Lung (tissue), 12 donors: ENCODE measurements around the gene GFOD1. TPM values are rescaled to one million over a fixed set of nuclear protein-coding genes. Genes with fewer than 3 reads are reported as not detected.
A peak's percentile ranks its signal among the peaks of the same experiment; 100 is the strongest.

Experiments used
- ATAC-seq: fragments of 200-7000 bp; cut with Tn5 transposase; one replicate; pipeline ENCODE4 v1.9.1; 2020; ENCODE audit warnings: moderate number of reproducible peaks; ENCODE audit not compliant: insufficient read depth, low FRiP score
- DNase-seq, 3 donors: peaks; one replicate each; pipeline ENCODE4 v3.0.0-alpha.2; 2013 to 2017
- H3K27ac ChIP-seq, 2 donors: one replicate each; pipeline ENCODE4 v1.5.1; 2013; ENCODE audit warnings: mild to moderate bottlenecking in 2 of 2, moderate library complexity in 2 of 2, control low read depth in 1 of 2, inconsistent platforms in 1 of 2, low read depth in 1 of 2, low read length in 1 of 2
- H3K27me3 ChIP-seq, 3 donors: one replicate each; pipeline ENCODE4 v1.5.1; 2013; ENCODE audit warnings: low read length in 2 of 3; ENCODE audit not compliant: control insufficient read depth in 3 of 3, insufficient read depth in 3 of 3
- H3K36me3 ChIP-seq, 4 donors: one replicate each; pipeline ENCODE4 v1.5.1; 2013; ENCODE audit warnings: low read length in 4 of 4, mild to moderate bottlenecking in 1 of 4, moderate library complexity in 1 of 4; ENCODE audit not compliant: control insufficient read depth in 4 of 4, insufficient read depth in 4 of 4
- H3K4me1 ChIP-seq, 5 donors: one replicate each; pipeline ENCODE4 v1.5.1; 2013; ENCODE audit warnings: low read length in 5 of 5, mild to moderate bottlenecking in 2 of 5, moderate library complexity in 1 of 5; ENCODE audit not compliant: control insufficient read depth in 5 of 5, insufficient read depth in 5 of 5
- H3K4me3 ChIP-seq: one replicate; pipeline ENCODE4 v1.5.1; 2013; ENCODE audit warnings: mild to moderate bottlenecking, control low read depth, moderate library complexity
- H3K9ac ChIP-seq, 2 donors: one replicate each; pipeline ENCODE4 v1.5.1; 2013; ENCODE audit warnings: low read length in 2 of 2, control low read depth in 1 of 2; ENCODE audit not compliant: insufficient read depth in 1 of 2
- H3K9me3 ChIP-seq, 4 donors: one replicate each; pipeline ENCODE4 v1.5.1; 2013; ENCODE audit warnings: low read length in 3 of 4, mild to moderate bottlenecking in 1 of 4, moderate library complexity in 1 of 4; ENCODE audit not compliant: control insufficient read depth in 4 of 4, insufficient read depth in 3 of 4
- CTCF ChIP-seq: IDR thresholded peaks from 2 replicates; pipeline ENCODE4 v1.5.1; 2012; ENCODE audit warnings: mild to moderate bottlenecking; ENCODE audit errors: control extremely low read depth, extremely low read depth
- WGBS, 2 donors: extraction: QIAGEN DNeasy Blood & Tissue Kit; methylation state at CpG; one replicate each; pipeline ENCODE4 v1.1.7; 2013; 5-methylcytosine and 5-hydroxymethylcytosine counted together
- polyA plus RNA-seq, 2 donors: library from polyadenylated mRNA; stranded (reverse); fragments of 200-250 nt; gene quantifications; one replicate each; pipeline ENCODE4 v1.2.1, GENCODE V29; 2013
- total RNA-seq, 2 donors: library from RNA; depleted of rRNA in 1 of 2; stranded (reverse); fragments of >200 nt in 1 of 2; gene quantifications; one replicate each; pipeline ENCODE4 v1.2.1, GENCODE V29; 2014 to 2021
- donor health status: control.
- donor health status: control.
- donor health status: Bipolar disorder and iron deficiency.
- donor health status: healthy.
- donor health status: DM: yes; HTN: yes; CAD: no.

Gene GFOD1
- total and polyA plus RNA-seq, 4 donors, result 4.0 to 22.8 (median 7.9) TPM

DNA sequence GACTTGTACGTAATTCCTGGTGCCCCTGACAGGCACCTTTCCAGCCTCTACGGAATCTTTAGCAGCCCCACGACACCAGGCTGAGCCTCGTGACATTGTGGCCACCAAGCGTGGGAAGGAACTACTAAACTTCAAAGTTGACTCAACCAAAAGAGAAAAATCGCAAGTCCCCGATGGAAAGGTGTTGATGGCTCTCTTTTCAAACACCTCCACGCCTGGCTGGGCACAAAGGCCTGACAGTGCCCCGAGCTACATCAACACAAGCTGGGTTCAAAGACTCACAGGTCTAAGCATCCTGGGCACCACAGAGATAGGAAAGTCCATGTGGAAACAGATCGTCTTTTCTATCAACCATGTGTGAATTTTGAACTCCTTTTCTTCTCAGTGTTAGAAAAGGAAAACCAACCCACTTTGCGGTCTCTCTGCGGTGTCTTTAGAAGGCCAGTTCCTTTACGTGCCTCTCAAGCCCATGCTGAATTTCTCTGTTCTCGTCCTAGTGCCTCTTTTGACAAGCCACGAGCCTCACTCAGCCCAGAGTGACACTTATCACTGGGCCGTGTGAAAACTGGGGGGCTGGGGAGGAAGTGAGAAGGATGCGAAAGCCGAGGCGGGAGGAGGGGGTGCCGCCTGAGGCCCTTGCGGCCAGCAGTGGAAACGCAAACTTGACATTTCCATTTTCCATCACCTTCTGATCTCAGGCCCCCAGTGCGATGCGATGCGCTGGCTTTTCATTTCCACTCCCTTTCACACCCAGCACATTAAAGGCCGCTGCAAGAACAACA, 59.4 kb downstream of the GFOD1 start:
- TF ChIP-seq CTCF, result no peak
- ATAC-seq (no peak), DNase-seq (peak; percentile 64 to 79 (median 69))
- no peak overlapping the region for H3K4me3 ChIP-seq
- no peaks in the 10 kb centered on the region for H3K9me3 ChIP-seq
- no peak overlapping the region for H3K9ac ChIP-seq
- no peaks in the 10 kb centered on the region for H3K27me3 ChIP-seq
- H3K36me3 ChIP-seq, result no peaks in the 10 kb centered on the region
- H3K4me1 ChIP-seq, result peaks cover 17 to 64% (median 30%) of the 10 kb centered on the region in 5 donors
- H3K27ac ChIP-seq, result peak overlapping the region in 1 of 2 donors; percentile 55
- WGBS, 2 donors, result 22 to 47% methylated on average over 25 to 26 of the region's 26 CpGs

DNA sequence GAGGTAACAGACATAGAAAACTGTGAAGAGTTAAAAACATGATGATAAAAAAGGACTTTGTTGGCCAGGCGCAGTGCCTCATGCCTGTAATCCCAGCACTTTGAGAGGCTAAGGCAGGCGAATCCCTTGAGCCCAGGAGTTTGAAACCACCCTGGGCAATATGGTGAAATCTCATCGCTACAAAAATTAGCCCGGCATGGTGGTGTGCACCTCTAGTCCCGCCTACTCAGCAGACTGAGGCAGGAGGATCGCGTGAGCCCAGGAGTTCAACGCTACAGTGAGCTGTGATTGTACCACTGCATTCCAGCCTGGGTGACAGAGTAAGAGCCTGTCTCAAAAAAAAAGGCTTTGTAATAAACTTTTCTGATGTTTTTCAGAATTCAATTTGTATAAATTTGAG, 60.1 kb downstream of the GFOD1 start:
- Histone ChIP-seq H3K9ac (no peak overlapping the region), H3K27me3 (no peaks in the 10 kb centered on the region), H3K4me1 (peaks cover 19 to 71% (median 37%) of the 10 kb centered on the region in 5 donors), H3K27ac (no peak overlapping the region), H3K36me3 (no peaks in the 10 kb centered on the region), H3K4me3 (no peak overlapping the region), H3K9me3 (no peaks in the 10 kb centered on the region)
- TF ChIP-seq CTCF, result no peak
- ATAC-seq (no peak), DNase-seq (no peak)
- 78 to 87% methylated on average over 8 of the region's 8 CpGs for WGBS, 2 donors

DNA sequence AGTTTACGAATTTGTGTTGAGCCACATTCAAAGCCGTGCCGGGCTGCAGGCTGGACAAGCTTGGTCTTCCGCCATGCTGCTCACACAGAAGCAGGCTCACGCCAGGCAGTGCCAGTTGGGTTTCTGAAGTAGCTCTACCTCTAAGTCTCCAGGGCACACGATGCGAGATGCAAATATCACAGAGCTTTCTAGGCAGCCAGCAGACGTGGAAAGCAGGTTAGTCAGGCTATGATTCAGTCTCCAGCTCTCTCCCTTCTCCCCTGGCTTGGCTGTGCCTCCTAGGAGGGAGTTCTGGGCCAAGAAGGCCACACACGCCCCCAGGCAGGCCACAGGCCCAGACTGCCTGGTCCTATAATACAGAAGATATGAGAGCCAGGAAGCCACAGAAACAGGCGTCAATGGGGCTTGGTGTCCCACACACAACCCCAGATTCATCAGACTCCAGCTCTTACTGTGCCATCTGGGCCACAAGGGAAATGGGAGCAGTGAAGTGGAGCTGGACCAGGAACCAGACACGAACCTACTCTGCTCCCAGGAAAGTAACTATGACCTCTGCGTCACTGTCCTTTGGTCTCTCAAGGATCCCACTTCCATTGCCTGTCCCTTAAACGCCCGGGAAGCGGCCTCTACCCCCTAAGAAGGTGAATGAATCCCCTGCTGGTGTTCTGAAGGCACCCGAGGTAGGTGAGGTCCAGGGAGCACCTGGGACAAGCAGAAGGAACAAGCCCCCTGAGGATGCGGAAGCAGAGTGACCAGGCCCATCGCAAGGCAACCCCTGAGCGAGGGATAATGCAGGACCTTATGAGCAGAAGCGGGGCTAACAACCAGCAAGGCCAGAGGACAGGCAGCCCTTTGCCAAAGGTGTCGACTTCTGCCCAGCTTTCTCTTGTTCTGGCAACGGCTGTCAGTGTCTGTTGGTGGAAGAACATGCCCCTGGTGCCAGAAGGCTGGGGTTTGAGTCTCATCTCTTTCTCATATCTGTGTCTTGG, 61.2 kb downstream of the GFOD1 start:
- Histone ChIP-seq H3K27me3 (no peaks in the 10 kb centered on the region), H3K4me1 (peaks cover 25 to 81% (median 38%) of the 10 kb centered on the region in 5 donors), H3K36me3 (no peaks in the 10 kb centered on the region), H3K27ac (peak overlapping the region; percentile 34 to 79), H3K9me3 (no peaks in the 10 kb centered on the region), H3K9ac (no peak overlapping the region), H3K4me3 (no peak overlapping the region)
- DNase-seq, result peak in 1 of 3 donors; percentile 52
- ATAC-seq, result no peak
- no peak for TF ChIP-seq CTCF
- WGBS, 2 donors, result 76 to 92% methylated on average over 22 of the region's 22 CpGs
